IMR-90 (cell line): ENCODE results near the gene XYLT2. TPM values are rescaled to one million over a fixed set of nuclear protein-coding genes. Genes with fewer than 3 reads are reported as not detected.

ENCODE experiments used
- ATAC-seq: fragments of 200-7000 bp; cut with Tn5 transposase; 2 replicates; pipeline ENCODE4 v1.9.1; 2020; ENCODE audit warnings: low read depth, mild to moderate bottlenecking, moderate library complexity
- BruUV-seq: library from RNA; stranded (reverse); fragments of 400-500 nt; replicated peaks from 2 replicates; lab custom pipeline; 2021; lab: Mats Ljungman, UMichigan
- CTCF ChIA-PET: fragments of 300-600 bp; formaldehyde crosslinking; extraction: SDS; loops from one replicate; lab custom pipeline; 2021; ENCODE audit warnings: antibody characterized with exemption; lab: Yijun Ruan, JAX
- POLR2A ChIA-PET: fragments of 300-600 bp; sonication (Branson Sonifier 250); formaldehyde crosslinking; loops from one replicate; lab custom pipeline; 2022; ENCODE audit warnings: antibody characterized with exemption; ENCODE audit not compliant: unreplicated experiment; lab: Charles Lee
- DNase-seq: peaks from one replicate; pipeline ENCODE4 v3.0.0; 2013
- H2AFZ ChIP-seq: replicated peaks from 2 replicates; pipeline ENCODE3; 2013; ENCODE audit warnings: low read length, mild to moderate bottlenecking; ENCODE audit not compliant: poor library complexity
- H2AK5ac ChIP-seq: 2 replicates; pipeline ENCODE4 v1.6.1; 2013; ENCODE audit warnings: low read depth, low read length, inconsistent platforms
- H2AK9ac ChIP-seq: replicated peaks from 2 replicates; pipeline ENCODE3; 2013; ENCODE audit warnings: mild to moderate bottlenecking, low read depth, low read length, moderate library complexity; ENCODE audit not compliant: poor library complexity
- H2BK120ac ChIP-seq: 2 replicates; pipeline ENCODE4 v1.6.1; 2013; ENCODE audit warnings: low read depth, low read length, inconsistent platforms
- H2BK15ac ChIP-seq: 3 replicates; pipeline ENCODE4 v1.6.1; 2013; ENCODE audit warnings: low read depth, low read length, inconsistent platforms
- H2BK20ac ChIP-seq: 2 replicates; pipeline ENCODE4 v1.6.1; 2013; ENCODE audit warnings: low read depth, mild to moderate bottlenecking, inconsistent platforms, low read length, moderate library complexity
- H2BK5ac ChIP-seq: 2 replicates; pipeline ENCODE4 v1.6.1; 2013; ENCODE audit warnings: mild to moderate bottlenecking, low read depth, low read length, inconsistent platforms; ENCODE audit not compliant: poor library complexity, severe bottlenecking
- H3K14ac ChIP-seq: replicated peaks from 2 replicates; pipeline ENCODE4 v1.6.1; 2013; ENCODE audit warnings: low read depth, low read length, inconsistent platforms
- H3K18ac ChIP-seq: 2 replicates; pipeline ENCODE4 v1.6.1; 2013; ENCODE audit warnings: low read depth, low read length, control low read depth
- H3K23ac ChIP-seq: 2 replicates; pipeline ENCODE4 v1.6.1; 2013; ENCODE audit warnings: low read depth, low read length, inconsistent platforms
- H3K27ac ChIP-seq: 2 replicates; pipeline ENCODE4 v1.5.1; 2013; ENCODE audit warnings: mild to moderate bottlenecking, control low read depth, low read length; ENCODE audit not compliant: insufficient read depth
- H3K27me3 ChIP-seq: 2 replicates; pipeline ENCODE4 v1.6.1; 2013; ENCODE audit warnings: low read length; ENCODE audit not compliant: control insufficient read depth, insufficient read depth
- H3K36me3 ChIP-seq: 2 replicates; pipeline ENCODE4 v1.6.1; 2013; ENCODE audit warnings: low read length, mixed read lengths; ENCODE audit not compliant: control insufficient read depth, insufficient read depth
- H3K4ac ChIP-seq: 2 replicates; pipeline ENCODE4 v1.6.1; 2013; ENCODE audit warnings: low read depth, low read length, inconsistent platforms
- H3K4me1 ChIP-seq: 2 replicates; pipeline ENCODE4 v1.6.1; 2013; ENCODE audit warnings: low read length, mixed read lengths; ENCODE audit not compliant: control insufficient read depth, insufficient read depth
- H3K4me2 ChIP-seq: 2 replicates; pipeline ENCODE4 v1.6.1; 2013; ENCODE audit warnings: low read depth, mild to moderate bottlenecking, control low read depth, low read length, moderate library complexity
- H3K4me3 ChIP-seq: 2 replicates; pipeline ENCODE4 v1.5.1; 2013; ENCODE audit warnings: low read depth, mild to moderate bottlenecking, control low read depth, low read length, moderate library complexity; ENCODE audit not compliant: insufficient read depth
- H3K56ac ChIP-seq: 2 replicates; pipeline ENCODE4 v1.6.1; 2013; ENCODE audit warnings: low read length, inconsistent platforms; ENCODE audit not compliant: insufficient read depth; ENCODE audit errors: extremely low read depth
- H3K79me1 ChIP-seq, 2 experiments: 2 replicates each; pipeline ENCODE4 v1.6.1; 2013; ENCODE audit warnings: low read length in 2 of 2, inconsistent platforms in 1 of 2, low read depth in 1 of 2
- H3K9ac ChIP-seq: 2 replicates; pipeline ENCODE4 v1.6.1; 2013; ENCODE audit warnings: low read depth, low read length, control low read depth
- H3K9me1 ChIP-seq: 2 replicates; pipeline ENCODE4 v1.6.1; 2013; ENCODE audit warnings: low read length, inconsistent platforms; ENCODE audit not compliant: insufficient read depth
- H3K9me3 ChIP-seq: 2 replicates; pipeline ENCODE4 v1.6.1; 2013; ENCODE audit warnings: low read length; ENCODE audit not compliant: control insufficient read depth, insufficient read depth
- H4K20me1 ChIP-seq: 2 replicates; pipeline ENCODE4 v1.6.1; 2013; ENCODE audit warnings: low read length, inconsistent platforms; ENCODE audit not compliant: insufficient read depth
- H4K5ac ChIP-seq: 2 replicates; pipeline ENCODE4 v1.6.1; 2013; ENCODE audit warnings: mild to moderate bottlenecking, low read depth, low read length, control low read depth
- H4K8ac ChIP-seq, 2 experiments: 2 replicates each; pipeline ENCODE4 v1.6.1; 2013; ENCODE audit warnings: low read depth in 2 of 2, low read length in 2 of 2, control low read depth in 1 of 2, inconsistent platforms in 1 of 2
- H4K91ac ChIP-seq: 2 replicates; pipeline ENCODE4 v1.6.1; 2013; ENCODE audit warnings: low read depth, low read length, inconsistent platforms; ENCODE audit not compliant: insufficient read depth
- CHD1 ChIP-seq: IDR thresholded peaks from 2 replicates; pipeline ENCODE4 v1.6.1; 2012; ENCODE audit warnings: low read depth, low read length, improper control_type of control experiment
- FOS ChIP-seq: fragments of 150-350 bp; IDR thresholded peaks from 2 replicates; pipeline ENCODE4 v1.6.1; 2016; ENCODE audit warnings: low read depth, low read length
- MAZ ChIP-seq: IDR thresholded peaks from 2 replicates; pipeline ENCODE4 v1.6.1; 2012; ENCODE audit warnings: low read depth, mild to moderate bottlenecking, low read length, improper control_type of control experiment, moderate library complexity, borderline replicate concordance
- NFE2L2 ChIP-seq: fragments of 150-350 bp; IDR thresholded peaks from 2 replicates; pipeline ENCODE4 v1.6.1; 2016; ENCODE audit warnings: low read depth, mild to moderate bottlenecking, low read length
- POLR2A ChIP-seq: IDR thresholded peaks from 2 replicates; pipeline ENCODE4 v1.6.1; 2012; ENCODE audit warnings: mild to moderate bottlenecking, low read depth, low read length
- RCOR1 ChIP-seq: IDR thresholded peaks from 2 replicates; pipeline ENCODE4 v1.6.1; 2012; ENCODE audit warnings: mild to moderate bottlenecking, low read length, improper control_type of control experiment; ENCODE audit not compliant: insufficient replicate concordance
- SMC3 ChIP-seq: fragments of 150-350 bp; IDR thresholded peaks from 2 replicates; pipeline ENCODE4 v1.6.1; 2016; ENCODE audit warnings: low read depth, mild to moderate bottlenecking, antibody characterized with exemption, low read length, moderate library complexity
- WGBS, 2 experiments: methylation state at CpG; one replicate each; pipeline versions ENCODE4 v1.1.5 to v1.1.7; 2013; ENCODE audit warnings: missing lambda C conversion rate in 2 of 2; ENCODE audit not compliant: insufficient read length in 1 of 2; ENCODE audit errors: extremely low coverage in 2 of 2; 5-methylcytosine and 5-hydroxymethylcytosine counted together
- dilution Hi-C: fragments of 300-500 bp; cut with HindIII; formaldehyde crosslinking; loops from one replicate; pipeline ENCODE4 v1.14.3; 2018; ENCODE audit warnings: low sequenced_read_pairs; ENCODE audit not compliant: unreplicated experiment
- in situ Hi-C: fragments of 300-500 bp; cut with MboI; formaldehyde crosslinking; loops from 3 replicates; pipeline ENCODE4 v1.14.3; 2019; ENCODE audit warnings: low sequenced_read_pairs, inconsistent platforms, mixed read lengths
- intact Hi-C: fragments of 100-400 bp; cut with micrococcal nuclease; formaldehyde crosslinking; loops from 2 replicates; pipeline ENCODE4 v1.10.0; 2022
- polyA plus RNA-seq, 3 experiments: library from polyadenylated mRNA; depleted of rRNA; stranded (reverse); fragments of >200 nt; gene quantifications; 2 replicates each; pipeline ENCODE4 v1.2.3, GENCODE V29; 2012; ENCODE audit warnings: low replicate concordance in 1 of 3
- total RNA-seq: library from RNA; depleted of rRNA; stranded (reverse); fragments of >200 nt; gene quantifications from 2 replicates; pipeline ENCODE4 v1.2.3, GENCODE V29; 2012
- TF ChIP-seq, protein P1 (sequence below): fragments of 150-350 bp; IDR thresholded peaks from 2 replicates; pipeline ENCODE4 v1.6.1; 2017; ENCODE audit warnings: mild to moderate bottlenecking, antibody characterized with exemption, low read length, low read depth
- TF ChIP-seq, protein P2 (sequence below): fragments of 150-350 bp; IDR thresholded peaks from 2 replicates; pipeline ENCODE4 v1.6.1; 2016; ENCODE audit warnings: low read depth, mild to moderate bottlenecking, low read length, moderate library complexity, borderline replicate concordance

Gene XYLT2
- total and polyA plus RNA-seq, 2 of the 4 experiments (the other 2 are of a cell fraction), result 27.7 to 31.9 TPM

DNA sequence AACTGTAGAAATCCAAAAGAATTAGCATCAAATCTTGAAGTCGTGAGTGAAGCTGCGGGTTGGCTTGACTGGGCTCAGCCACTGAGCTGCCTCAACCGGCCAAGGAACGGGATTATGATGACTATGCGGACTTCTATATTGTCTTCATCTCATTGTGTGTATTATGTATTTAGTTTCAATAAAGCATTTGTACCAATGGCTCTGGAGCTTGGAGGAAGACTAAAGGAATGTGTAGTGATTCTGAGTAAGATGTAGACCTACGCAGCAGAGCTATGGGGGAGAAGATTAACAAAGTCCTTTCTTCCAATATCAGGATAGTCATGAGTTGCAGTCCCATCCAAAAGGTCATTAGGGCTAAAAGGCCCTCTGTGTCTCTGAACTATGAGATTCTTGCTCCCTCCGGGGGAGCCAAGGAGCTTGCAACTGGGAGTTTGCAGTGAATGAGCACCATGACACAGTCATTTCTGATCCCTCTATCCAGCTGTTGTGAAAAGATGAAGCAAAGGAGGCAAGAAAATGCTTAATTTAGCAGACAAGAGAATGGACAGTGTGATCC lies 35.4 kb downstream of the XYLT2 start:
- CTCF ChIA-PET, result no interaction called here
- DNase-seq, result no peak

More for the DNA sequence above, 35.4 kb downstream of the XYLT2 start:
- POLR2A ChIA-PET, result no interaction called here
- H3K36me3 ChIP-seq, result peaks cover 56% of the 10 kb centered on the region
- H3K4ac ChIP-seq, result no peak overlapping the region
- no peak overlapping the region for H3K14ac ChIP-seq
- H4K8ac ChIP-seq, result no peak overlapping the region
- H2BK5ac ChIP-seq, result no peak overlapping the region
- peaks cover 30% of the 10 kb centered on the region for H4K20me1 ChIP-seq
- no peak overlapping the region for H3K56ac ChIP-seq
- no peak overlapping the region for H3K23ac ChIP-seq
- no peak overlapping the region for H2AK5ac ChIP-seq
- in situ Hi-C loops, result no loop called here
- no peak overlapping the region for H2BK20ac ChIP-seq
- H3K27ac ChIP-seq, result no peak overlapping the region
- no peak overlapping the region for H4K91ac ChIP-seq
- no peaks in the 10 kb centered on the region for H3K9me3 ChIP-seq
- intact Hi-C loops, result no loop called here
- dilution Hi-C loops, result no loop called here
- H3K4me2 ChIP-seq, result no peak overlapping the region
- 100% methylated on average over 1 of the region's 7 CpGs; no CpG with 5 or more reads in 1 of the 2 experiments for WGBS, 2 experiments
- BruUV-seq, result no TSS peak
- no peak overlapping the region for H3K4me3 ChIP-seq
- no peak overlapping the region for H4K5ac ChIP-seq
- no peaks in the 10 kb centered on the region for H3K4me1 ChIP-seq
- no peak overlapping the region for H2BK15ac ChIP-seq
- ATAC-seq, result no peak
- peaks cover 16 to 35% of the 10 kb centered on the region in 2 experiments; a peak in 3 of 4 replicates for H3K79me1 ChIP-seq
- no peak overlapping the region for H3K18ac ChIP-seq
- no peak overlapping the region for H3K9ac ChIP-seq
- H3K9me1 ChIP-seq, result no peaks in the 10 kb centered on the region
- TF ChIP-seq NFE2L2, result no peak
- no peak for TF ChIP-seq RCOR1
- no peak for TF ChIP-seq CHD1
- TF ChIP-seq, protein P1, sequence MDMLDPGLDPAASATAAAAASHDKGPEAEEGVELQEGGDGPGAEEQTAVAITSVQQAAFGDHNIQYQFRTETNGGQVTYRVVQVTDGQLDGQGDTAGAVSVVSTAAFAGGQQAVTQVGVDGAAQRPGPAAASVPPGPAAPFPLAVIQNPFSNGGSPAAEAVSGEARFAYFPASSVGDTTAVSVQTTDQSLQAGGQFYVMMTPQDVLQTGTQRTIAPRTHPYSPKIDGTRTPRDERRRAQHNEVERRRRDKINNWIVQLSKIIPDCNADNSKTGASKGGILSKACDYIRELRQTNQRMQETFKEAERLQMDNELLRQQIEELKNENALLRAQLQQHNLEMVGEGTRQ, result no peak
- TF ChIP-seq POLR2A, result no peak
- TF ChIP-seq, protein P2, sequence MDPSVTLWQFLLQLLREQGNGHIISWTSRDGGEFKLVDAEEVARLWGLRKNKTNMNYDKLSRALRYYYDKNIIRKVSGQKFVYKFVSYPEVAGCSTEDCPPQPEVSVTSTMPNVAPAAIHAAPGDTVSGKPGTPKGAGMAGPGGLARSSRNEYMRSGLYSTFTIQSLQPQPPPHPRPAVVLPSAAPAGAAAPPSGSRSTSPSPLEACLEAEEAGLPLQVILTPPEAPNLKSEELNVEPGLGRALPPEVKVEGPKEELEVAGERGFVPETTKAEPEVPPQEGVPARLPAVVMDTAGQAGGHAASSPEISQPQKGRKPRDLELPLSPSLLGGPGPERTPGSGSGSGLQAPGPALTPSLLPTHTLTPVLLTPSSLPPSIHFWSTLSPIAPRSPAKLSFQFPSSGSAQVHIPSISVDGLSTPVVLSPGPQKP, result no peak
- TF ChIP-seq MAZ, result no peak
- no peak for TF ChIP-seq FOS
- no peak for TF ChIP-seq SMC3
- no peak overlapping the region for H2AFZ ChIP-seq
- H2AK9ac ChIP-seq, result no peak overlapping the region
- H3K27me3 ChIP-seq, result no peaks in the 10 kb centered on the region
- no peak overlapping the region for H2BK120ac ChIP-seq
